ENCODE results near the gene HNF4A. TPM values are rescaled to one million over a fixed set of nuclear protein-coding genes. Genes with fewer than 3 reads are reported as not detected.

The HNF4A gene
- total and polyA plus RNA-seq, 2 of the 13 experiments (the other 11 are each of a cell fraction or from before 2014, with no cell fraction given), result 80.9 to 169 TPM

DNA sequence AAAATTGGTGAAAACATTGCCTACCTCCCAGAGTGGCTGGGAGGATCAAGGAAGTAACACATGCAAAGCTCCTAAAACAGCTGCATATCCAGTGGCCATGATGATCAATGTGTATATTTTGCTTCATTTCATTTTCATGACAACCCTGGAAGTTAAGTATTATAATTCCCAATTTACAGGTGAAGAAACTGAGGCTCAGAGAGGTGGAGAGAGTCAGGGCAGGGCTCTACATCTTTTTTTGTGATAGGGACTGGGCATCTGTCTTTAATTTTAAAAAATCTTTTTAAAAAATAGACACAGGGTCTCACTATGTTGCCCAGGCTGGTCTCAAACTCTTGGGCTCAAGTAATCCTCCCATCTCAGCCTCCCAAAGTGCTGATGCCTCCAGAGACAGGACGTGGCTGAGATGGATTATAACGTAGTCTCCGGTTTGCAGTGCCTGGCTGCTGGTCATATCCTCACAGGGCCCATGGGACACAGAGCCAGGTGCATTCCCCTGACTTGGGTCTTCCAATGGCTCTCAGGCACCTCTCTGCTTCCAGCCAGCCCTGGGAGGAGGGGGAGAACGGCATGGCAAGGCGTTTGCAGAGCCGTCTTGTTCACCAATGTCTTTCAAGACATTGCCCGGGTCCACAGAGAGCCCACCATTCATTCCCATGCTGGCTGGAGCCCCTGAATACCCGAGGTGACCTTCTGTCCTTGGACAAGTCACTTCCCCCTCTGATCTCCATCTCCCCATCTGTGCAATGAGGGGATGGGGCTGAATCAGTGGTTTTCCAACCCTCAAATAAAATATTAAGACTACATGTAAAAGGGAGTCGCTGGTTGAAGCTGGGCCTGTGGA lies 38.3 kb downstream of the HNF4A start (continued):
- TF ChIP-seq, protein P1, sequence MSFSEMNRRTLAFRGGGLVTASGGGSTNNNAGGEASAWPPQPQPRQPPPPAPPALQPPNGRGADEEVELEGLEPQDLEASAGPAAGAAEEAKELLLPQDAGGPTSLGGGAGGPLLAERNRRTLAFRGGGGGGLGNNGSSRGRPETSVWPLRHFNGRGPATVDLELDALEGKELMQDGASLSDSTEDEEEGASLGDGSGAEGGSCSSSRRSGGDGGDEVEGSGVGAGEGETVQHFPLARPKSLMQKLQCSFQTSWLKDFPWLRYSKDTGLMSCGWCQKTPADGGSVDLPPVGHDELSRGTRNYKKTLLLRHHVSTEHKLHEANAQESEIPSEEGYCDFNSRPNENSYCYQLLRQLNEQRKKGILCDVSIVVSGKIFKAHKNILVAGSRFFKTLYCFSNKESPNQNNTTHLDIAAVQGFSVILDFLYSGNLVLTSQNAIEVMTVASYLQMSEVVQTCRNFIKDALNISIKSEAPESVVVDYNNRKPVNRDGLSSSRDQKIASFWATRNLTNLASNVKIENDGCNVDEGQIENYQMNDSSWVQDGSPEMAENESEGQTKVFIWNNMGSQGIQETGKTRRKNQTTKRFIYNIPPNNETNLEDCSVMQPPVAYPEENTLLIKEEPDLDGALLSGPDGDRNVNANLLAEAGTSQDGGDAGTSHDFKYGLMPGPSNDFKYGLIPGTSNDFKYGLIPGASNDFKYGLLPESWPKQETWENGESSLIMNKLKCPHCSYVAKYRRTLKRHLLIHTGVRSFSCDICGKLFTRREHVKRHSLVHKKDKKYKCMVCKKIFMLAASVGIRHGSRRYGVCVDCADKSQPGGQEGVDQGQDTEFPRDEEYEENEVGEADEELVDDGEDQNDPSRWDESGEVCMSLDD (CRISPR knock-in tag; IDR thresholded peaks at IDR 0.05; ENCODE audit: borderline replicate concordance), result no peak
- TF ChIP-seq, protein P2, sequence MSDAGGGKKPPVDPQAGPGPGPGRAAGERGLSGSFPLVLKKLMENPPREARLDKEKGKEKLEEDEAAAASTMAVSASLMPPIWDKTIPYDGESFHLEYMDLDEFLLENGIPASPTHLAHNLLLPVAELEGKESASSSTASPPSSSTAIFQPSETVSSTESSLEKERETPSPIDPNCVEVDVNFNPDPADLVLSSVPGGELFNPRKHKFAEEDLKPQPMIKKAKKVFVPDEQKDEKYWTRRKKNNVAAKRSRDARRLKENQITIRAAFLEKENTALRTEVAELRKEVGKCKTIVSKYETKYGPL (CRISPR knock-in tag; IDR thresholded peaks at IDR 0.05), result no peak
- TF ChIP-seq RARG (CRISPR knock-in tag; IDR thresholded peaks at IDR 0.05; ENCODE audit: low read depth) (no peak), SP1 (IDR thresholded peaks at IDR 0.05) (no peak), SP1 (CRISPR knock-in tag; IDR thresholded peaks at IDR 0.05) (no peak), ZNF251 (CRISPR knock-in tag; IDR thresholded peaks at IDR 0.05) (peak; percentile 83; the same call in 1 of the 2 replicates), SKI (IDR thresholded peaks at IDR 0.05; ENCODE audit: partially characterized antibody) (no peak), ZNF253 (CRISPR knock-in tag; IDR thresholded peaks at IDR 0.05; ENCODE audit: borderline replicate concordance) (no peak), ZNF33B (CRISPR knock-in tag; IDR thresholded peaks at IDR 0.05) (no peak), GFI1 (CRISPR knock-in tag; IDR thresholded peaks at IDR 0.05; ENCODE audit: borderline replicate concordance) (no peak), NCOA2 (CRISPR knock-in tag; IDR thresholded peaks at IDR 0.05) (no peak), KDM2A (CRISPR knock-in tag; IDR thresholded peaks at IDR 0.05; ENCODE audit: borderline replicate concordance, low read depth) (no peak), HOXD1 (CRISPR knock-in tag; IDR thresholded peaks at IDR 0.05) (no peak)
- TF ChIP-seq, protein P3, sequence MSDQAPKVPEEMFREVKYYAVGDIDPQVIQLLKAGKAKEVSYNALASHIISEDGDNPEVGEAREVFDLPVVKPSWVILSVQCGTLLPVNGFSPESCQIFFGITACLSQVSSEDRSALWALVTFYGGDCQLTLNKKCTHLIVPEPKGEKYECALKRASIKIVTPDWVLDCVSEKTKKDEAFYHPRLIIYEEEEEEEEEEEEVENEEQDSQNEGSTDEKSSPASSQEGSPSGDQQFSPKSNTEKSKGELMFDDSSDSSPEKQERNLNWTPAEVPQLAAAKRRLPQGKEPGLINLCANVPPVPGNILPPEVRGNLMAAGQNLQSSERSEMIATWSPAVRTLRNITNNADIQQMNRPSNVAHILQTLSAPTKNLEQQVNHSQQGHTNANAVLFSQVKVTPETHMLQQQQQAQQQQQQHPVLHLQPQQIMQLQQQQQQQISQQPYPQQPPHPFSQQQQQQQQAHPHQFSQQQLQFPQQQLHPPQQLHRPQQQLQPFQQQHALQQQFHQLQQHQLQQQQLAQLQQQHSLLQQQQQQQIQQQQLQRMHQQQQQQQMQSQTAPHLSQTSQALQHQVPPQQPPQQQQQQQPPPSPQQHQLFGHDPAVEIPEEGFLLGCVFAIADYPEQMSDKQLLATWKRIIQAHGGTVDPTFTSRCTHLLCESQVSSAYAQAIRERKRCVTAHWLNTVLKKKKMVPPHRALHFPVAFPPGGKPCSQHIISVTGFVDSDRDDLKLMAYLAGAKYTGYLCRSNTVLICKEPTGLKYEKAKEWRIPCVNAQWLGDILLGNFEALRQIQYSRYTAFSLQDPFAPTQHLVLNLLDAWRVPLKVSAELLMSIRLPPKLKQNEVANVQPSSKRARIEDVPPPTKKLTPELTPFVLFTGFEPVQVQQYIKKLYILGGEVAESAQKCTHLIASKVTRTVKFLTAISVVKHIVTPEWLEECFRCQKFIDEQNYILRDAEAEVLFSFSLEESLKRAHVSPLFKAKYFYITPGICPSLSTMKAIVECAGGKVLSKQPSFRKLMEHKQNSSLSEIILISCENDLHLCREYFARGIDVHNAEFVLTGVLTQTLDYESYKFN (CRISPR knock-in tag; conservative IDR thresholded peaks at IDR 0.05), result no peak
- TF ChIP-seq, protein P4, sequence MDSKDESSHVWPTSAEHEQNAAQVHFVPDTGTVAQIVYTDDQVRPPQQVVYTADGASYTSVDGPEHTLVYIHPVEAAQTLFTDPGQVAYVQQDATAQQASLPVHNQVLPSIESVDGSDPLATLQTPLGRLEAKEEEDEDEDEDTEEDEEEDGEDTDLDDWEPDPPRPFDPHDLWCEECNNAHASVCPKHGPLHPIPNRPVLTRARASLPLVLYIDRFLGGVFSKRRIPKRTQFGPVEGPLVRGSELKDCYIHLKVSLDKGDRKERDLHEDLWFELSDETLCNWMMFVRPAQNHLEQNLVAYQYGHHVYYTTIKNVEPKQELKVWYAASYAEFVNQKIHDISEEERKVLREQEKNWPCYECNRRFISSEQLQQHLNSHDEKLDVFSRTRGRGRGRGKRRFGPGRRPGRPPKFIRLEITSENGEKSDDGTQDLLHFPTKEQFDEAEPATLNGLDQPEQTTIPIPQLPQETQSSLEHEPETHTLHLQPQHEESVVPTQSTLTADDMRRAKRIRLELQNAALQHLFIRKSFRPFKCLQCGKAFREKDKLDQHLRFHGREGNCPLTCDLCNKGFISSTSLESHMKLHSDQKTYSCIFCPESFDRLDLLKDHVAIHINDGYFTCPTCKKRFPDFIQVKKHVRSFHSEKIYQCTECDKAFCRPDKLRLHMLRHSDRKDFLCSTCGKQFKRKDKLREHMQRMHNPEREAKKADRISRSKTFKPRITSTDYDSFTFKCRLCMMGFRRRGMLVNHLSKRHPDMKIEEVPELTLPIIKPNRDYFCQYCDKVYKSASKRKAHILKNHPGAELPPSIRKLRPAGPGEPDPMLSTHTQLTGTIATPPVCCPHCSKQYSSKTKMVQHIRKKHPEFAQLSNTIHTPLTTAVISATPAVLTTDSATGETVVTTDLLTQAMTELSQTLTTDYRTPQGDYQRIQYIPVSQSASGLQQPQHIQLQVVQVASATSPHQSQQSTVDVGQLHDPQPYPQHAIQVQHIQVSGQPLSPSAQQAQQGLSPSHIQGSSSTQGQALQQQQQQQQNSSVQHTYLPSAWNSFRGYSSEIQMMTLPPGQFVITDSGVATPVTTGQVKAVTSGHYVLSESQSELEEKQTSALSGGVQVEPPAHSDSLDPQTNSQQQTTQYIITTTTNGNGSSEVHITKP (CRISPR knock-in tag; IDR thresholded peaks at IDR 0.05; ENCODE audit: low read depth), result no peak; the same call in 1 of the 2 replicates
- TF ChIP-seq, protein P5, sequence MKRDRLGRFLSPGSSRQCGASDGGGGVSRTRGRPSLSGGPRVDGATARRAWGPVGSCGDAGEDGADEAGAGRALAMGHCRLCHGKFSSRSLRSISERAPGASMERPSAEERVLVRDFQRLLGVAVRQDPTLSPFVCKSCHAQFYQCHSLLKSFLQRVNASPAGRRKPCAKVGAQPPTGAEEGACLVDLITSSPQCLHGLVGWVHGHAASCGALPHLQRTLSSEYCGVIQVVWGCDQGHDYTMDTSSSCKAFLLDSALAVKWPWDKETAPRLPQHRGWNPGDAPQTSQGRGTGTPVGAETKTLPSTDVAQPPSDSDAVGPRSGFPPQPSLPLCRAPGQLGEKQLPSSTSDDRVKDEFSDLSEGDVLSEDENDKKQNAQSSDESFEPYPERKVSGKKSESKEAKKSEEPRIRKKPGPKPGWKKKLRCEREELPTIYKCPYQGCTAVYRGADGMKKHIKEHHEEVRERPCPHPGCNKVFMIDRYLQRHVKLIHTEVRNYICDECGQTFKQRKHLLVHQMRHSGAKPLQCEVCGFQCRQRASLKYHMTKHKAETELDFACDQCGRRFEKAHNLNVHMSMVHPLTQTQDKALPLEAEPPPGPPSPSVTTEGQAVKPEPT (CRISPR knock-in tag; IDR thresholded peaks at IDR 0.05; ENCODE audit: low read depth), result peak; percentile 53
